Left lung (tissue), 10 donors: ENCODE data around the gene PWP2. TPM values are rescaled to one million over a fixed set of nuclear protein-coding genes. Genes with fewer than 3 reads are reported as not detected.
"Not testable (repeated sequence)": the region's sequence is repeated elsewhere in the genome, so short reads cannot be mapped to it uniquely, and the experiment has no call there.

Source experiments
- ATAC-seq: fragments of 200-7000 bp; cut with Tn5 transposase; one replicate; pipeline ENCODE4 v1.9.1; 2020; ENCODE audit warnings: moderate library complexity
- DNase-seq, 4 donors: peaks; one replicate each; pipeline ENCODE4 v3.0.0-alpha.2; 2013 to 2020
- H3K27ac ChIP-seq, 2 donors: fragments of 200-600 bp; sonication (generic) in 1 of 2; one replicate each; pipeline versions ENCODE4 v1.5.0 to v1.8.0; 2020 to 2021
- H3K27me3 ChIP-seq, 2 donors: fragments of 200-600 bp; sonication (generic) in 1 of 2; one replicate each; pipeline versions ENCODE4 v1.5.0 to v1.8.0; 2020 to 2021
- H3K36me3 ChIP-seq, 2 donors: fragments of 200-600 bp; sonication (generic) in 1 of 2; one replicate each; pipeline versions ENCODE4 v1.5.0 to v1.8.0; 2020 to 2021
- H3K4me1 ChIP-seq, 2 donors: fragments of 200-600 bp; one replicate each; pipeline ENCODE4 v1.8.0; 2021
- H3K4me3 ChIP-seq, 2 donors: fragments of 200-600 bp; sonication (generic) in 1 of 2; one replicate each; pipeline versions ENCODE4 v1.5.0 to v1.8.0; 2020 to 2021; ENCODE audit warnings: mild to moderate bottlenecking in 1 of 2
- H3K9me3 ChIP-seq, 2 donors: fragments of 200-600 bp; sonication (generic) in 1 of 2; one replicate each; pipeline versions ENCODE4 v1.5.0 to v1.8.0; 2020 to 2021
- CTCF ChIP-seq, 2 donors: fragments of 200-600 bp; sonication (generic) in 1 of 2; IDR thresholded peaks; one replicate each; pipeline versions ENCODE4 v1.5.0 to v1.8.0; 2021; ENCODE audit warnings: antibody characterized with exemption in 2 of 2
- intact Hi-C, 2 donors: fragments of 100-400 bp; cut with DNase I; formaldehyde crosslinking; loops; one replicate each; pipeline versions ENCODE4 v1.11.2 to v1.14.2; 2022
- polyA plus RNA-seq, 6 donors: library from polyadenylated mRNA; unstranded; fragments of 120-200 nt; gene quantifications; one replicate each; pipeline ENCODE4 v1.2.1, GENCODE V29; 2013; ENCODE audit not compliant: insufficient read length in 6 of 6
- total RNA-seq, 2 donors: library from RNA; stranded (reverse); fragmentation: NEBNext Ultra II Directional; extraction: Animal tissue kit (Norgen Biotek cat#: 25700); gene quantifications; one replicate each; pipeline ENCODE4 v1.2.1, GENCODE V29; 2021
- donor health status: DM: no; HTN: yes; CAD: no.
- donor health status: DM: no; HTN: no; CAD: no.

The PWP2 gene
- total and polyA plus RNA-seq, 8 donors, result 1.7 to 10.8 (median 7.2) TPM

GRCh38 chr21:44092211-44092610, 15.0 kb upstream of the PWP2 start:
- H3K36me3 ChIP-seq, result peaks cover 0 to 83% of the 10 kb centered on the region in 2 donors

GRCh38 chr21:44093761-44094160, 13.4 kb upstream of the PWP2 start:
- TF ChIP-seq CTCF (IDR thresholded peaks at IDR 0.05), result no peak
- Histone ChIP-seq H3K27me3 (no peaks in the 10 kb centered on the region), H3K36me3 (peaks cover 0 to 68% of the 10 kb centered on the region in 2 donors), H3K9me3 (no peaks in the 10 kb centered on the region), H3K27ac (no peak overlapping the region), H3K4me3 (no peak overlapping the region), H3K4me1 (peaks cover 0 to 19% of the 10 kb centered on the region in 2 donors)
- no peak for ATAC-seq
- intact Hi-C loops, result no loop called here
- DNase-seq, result no peak

More at GRCh38 chr21:44092211-44092610, 15.0 kb upstream of the PWP2 start:
- no peak for DNase-seq
- ATAC-seq, result no peak
- no peak for TF ChIP-seq CTCF (IDR thresholded peaks at IDR 0.05)
- Histone ChIP-seq H3K9me3 (no peaks in the 10 kb centered on the region), H3K4me3 (no peak overlapping the region), H3K4me1 (peaks cover 0 to 34% of the 10 kb centered on the region in 2 donors), H3K27me3 (no peaks in the 10 kb centered on the region), H3K27ac (no peak overlapping the region)
- intact Hi-C loops, result no loop called here

GRCh38 chr21:44094832-44095231, 12.4 kb upstream of the PWP2 start:
- H3K36me3 ChIP-seq, result peaks cover 0 to 57% of the 10 kb centered on the region in 2 donors
- no peak for DNase-seq
- intact Hi-C loops, result no loop called here

GRCh38 chr21:44098507-44098906, 8.7 kb upstream of the PWP2 start:
- intact Hi-C loops, H3K27ac ChIP-seq, H3K27me3 ChIP-seq, H3K9me3 ChIP-seq, H3K4me1 ChIP-seq, DNase-seq, ATAC-seq, H3K4me3 ChIP-seq: not testable (repeated sequence)
- peaks cover 0 to 20% of the 10 kb centered on the region in 2 donors for H3K36me3 ChIP-seq

More at GRCh38 chr21:44094832-44095231, 12.4 kb upstream of the PWP2 start:
- Histone ChIP-seq H3K9me3 (no peaks in the 10 kb centered on the region), H3K27ac (no peak overlapping the region), H3K4me3 (no peak overlapping the region), H3K27me3 (no peaks in the 10 kb centered on the region), H3K4me1 (peaks cover 0 to 8% of the 10 kb centered on the region in 2 donors)
- TF ChIP-seq CTCF (IDR thresholded peaks at IDR 0.05), result no peak
- ATAC-seq, result no peak

- not testable (repeated sequence) for DNase-seq, H3K4me1 ChIP-seq
- ATAC-seq, result peak; percentile 93
These were observed 8.2 kb upstream of the PWP2 start for GRCh38 chr21:44098964-44099363.

GRCh38 chr21:44107589-44107988, 390 bp downstream of the PWP2 start:
- peak overlapping the region; percentile 19 to 31 for H3K4me3 ChIP-seq
- H3K36me3 ChIP-seq, DNase-seq, H3K27ac ChIP-seq, intact Hi-C loops, H3K9me3 ChIP-seq, H3K27me3 ChIP-seq, H3K4me1 ChIP-seq: not testable (repeated sequence)
- peak; percentile 82 for ATAC-seq

More at GRCh38 chr21:44098964-44099363, 8.2 kb upstream of the PWP2 start:
- H3K27ac ChIP-seq, intact Hi-C loops, H3K27me3 ChIP-seq, H3K4me3 ChIP-seq, H3K9me3 ChIP-seq: not testable (repeated sequence)
- peaks cover 0 to 16% of the 10 kb centered on the region in 2 donors for H3K36me3 ChIP-seq

GRCh38 chr21:44113702-44114371, 6.6 kb downstream of the PWP2 start:
- DNase-seq, H3K27ac ChIP-seq, H3K9me3 ChIP-seq, H3K4me3 ChIP-seq, ATAC-seq, H3K36me3 ChIP-seq, H3K27me3 ChIP-seq, intact Hi-C loops, H3K4me1 ChIP-seq: not testable (repeated sequence)

- H3K36me3 ChIP-seq, H3K4me1 ChIP-seq, DNase-seq, intact Hi-C loops, H3K27ac ChIP-seq, H3K4me3 ChIP-seq, H3K9me3 ChIP-seq, H3K27me3 ChIP-seq: not testable (repeated sequence)
- peak; percentile 40 for ATAC-seq
These were observed 14.9 kb downstream of the PWP2 start for GRCh38 chr21:44122131-44122530.

GRCh38 chr21:44127827-44128226, 20.6 kb downstream of the PWP2 start:
- ATAC-seq, H3K27me3 ChIP-seq, H3K36me3 ChIP-seq, DNase-seq, H3K4me3 ChIP-seq, intact Hi-C loops, H3K9me3 ChIP-seq, H3K4me1 ChIP-seq, H3K27ac ChIP-seq: not testable (repeated sequence)

- ATAC-seq, intact Hi-C loops, H3K9me3 ChIP-seq, H3K27me3 ChIP-seq, H3K4me3 ChIP-seq, H3K4me1 ChIP-seq, DNase-seq, H3K36me3 ChIP-seq, H3K27ac ChIP-seq: not testable (repeated sequence)
These were observed 26.5 kb downstream of the PWP2 start for GRCh38 chr21:44133715-44134057.

- H3K4me3 ChIP-seq, H3K36me3 ChIP-seq, H3K4me1 ChIP-seq, intact Hi-C loops, H3K27ac ChIP-seq, H3K9me3 ChIP-seq, DNase-seq, H3K27me3 ChIP-seq: not testable (repeated sequence)
- ATAC-seq, result peak; percentile 58
These were observed 27.5 kb downstream of the PWP2 start for GRCh38 chr21:44134732-44135131.
